GM12878 (cell line): ENCODE data around the gene ANXA4. TPM values are rescaled to one million over a fixed set of nuclear protein-coding genes. Genes with fewer than 3 reads are reported as not detected.

Experiments
- ATAC-seq: fragments of 200-7000 bp; cut with Tn5 transposase; 3 replicates; pipeline ENCODE4 v1.9.1; 2020; ENCODE audit warnings: mild to moderate bottlenecking, moderate library complexity
- BruUV-seq: library from RNA; stranded (reverse); fragments of 400-500 nt; replicated peaks from 2 replicates; lab custom pipeline; 2021; lab: Mats Ljungman, UMichigan
- CTCF ChIA-PET: fragments of 300-600 bp; sonication (Branson Sonifier 250); formaldehyde crosslinking; extraction: SDS; loops from one replicate; lab custom pipeline; 2021; ENCODE audit warnings: inconsistent platforms; lab: Yijun Ruan, JAX
- POLR2A ChIA-PET: fragments of 350-600 bp; formaldehyde crosslinking; extraction: SDS; loops from one replicate; lab custom pipeline; 2021; ENCODE audit warnings: inconsistent platforms; lab: Charles Lee
- RAD21 ChIA-PET: fragments of 300-600 bp; sonication (Branson Sonifier 250); formaldehyde crosslinking; loops from one replicate; lab custom pipeline; 2023; ENCODE audit warnings: antibody characterized with exemption; ENCODE audit not compliant: unreplicated experiment; lab: Charles Lee
- SMC1A ChIA-PET: fragments of 300-600 bp; sonication (Branson Sonifier 250); formaldehyde crosslinking; loops from one replicate; lab custom pipeline; 2023; ENCODE audit not compliant: unreplicated experiment, uncharacterized antibody; lab: Charles Lee
- DNase-seq: peaks from one replicate; pipeline ENCODE4 v3.0.0-alpha.2; 2011; ENCODE audit warnings: low read depth, low spot score
- FAIRE-seq: peaks from 3 replicates; lab custom pipeline; 2011; peaks lifted over from hg19 to GRCh38; lab: Jason Lieb, UNC
- H2AFZ ChIP-seq: 2 replicates; pipeline ENCODE4 v1.6.0; 2011; ENCODE audit warnings: low read depth, low read length, control low read depth; ENCODE audit not compliant: control insufficient read depth
- H3K27ac ChIP-seq: 2 replicates; pipeline ENCODE4 v1.5.1; 2011; ENCODE audit warnings: control low read depth; ENCODE audit not compliant: control insufficient read depth, insufficient read depth
- H3K27me3 ChIP-seq, 2 experiments: replicated peaks in 1 of 2; 2 replicates each; pipeline versions ENCODE4 v1.6.0 to v1.6.1; 2011; ENCODE audit warnings: low read length in 1 of 2; ENCODE audit not compliant: control insufficient read depth in 2 of 2, insufficient read depth in 2 of 2
- H3K36me3 ChIP-seq, 2 experiments: 2 replicates each; pipeline ENCODE4 v1.5.1; 2011; ENCODE audit warnings: low read length in 1 of 2; ENCODE audit not compliant: control insufficient read depth in 2 of 2, insufficient read depth in 2 of 2
- H3K4me1 ChIP-seq: 2 replicates; pipeline ENCODE4 v1.6.1; 2011; ENCODE audit warnings: mild to moderate bottlenecking, low read length, moderate library complexity, mixed read lengths; ENCODE audit not compliant: control insufficient read depth, insufficient read depth
- H3K4me2 ChIP-seq: 2 replicates; pipeline ENCODE4 v1.6.0; 2011; ENCODE audit warnings: control low read depth; ENCODE audit not compliant: control insufficient read depth, insufficient read depth
- H3K4me3 ChIP-seq: fragments of 200-600 bp; sonication (generic); 2 replicates; pipeline ENCODE4 v1.5.1; 2016
- H3K79me2 ChIP-seq: 2 replicates; pipeline ENCODE4 v1.6.0; 2011; ENCODE audit warnings: low read length; ENCODE audit not compliant: control insufficient read depth, insufficient read depth
- H3K9ac ChIP-seq: 2 replicates; pipeline ENCODE4 v1.8.0; 2011; ENCODE audit warnings: low read length, control low read depth, mixed read lengths; ENCODE audit not compliant: control insufficient read depth, insufficient read depth
- H3K9me3 ChIP-seq: replicated peaks from 3 replicates; pipeline ENCODE4 v1.5.1; 2011; ENCODE audit warnings: mild to moderate bottlenecking, low read length; ENCODE audit not compliant: control insufficient read depth, insufficient read depth
- H4K20me1 ChIP-seq: 2 replicates; pipeline ENCODE4 v1.6.0; 2011; ENCODE audit not compliant: control insufficient read depth, insufficient read depth
- ATF2 ChIP-seq: IDR thresholded peaks from 2 replicates; pipeline ENCODE4 v1.6.1; 2012; ENCODE audit warnings: low read length, inconsistent platforms
- CBFB ChIP-seq: IDR thresholded peaks from 2 replicates; pipeline ENCODE4 v1.6.1; 2016; ENCODE audit warnings: antibody characterized with exemption, low read depth
- HDAC6 ChIP-seq: fragments of 200-600 bp; sonication (generic); IDR thresholded peaks from one replicate; pipeline ENCODE4 v1.8.0; 2017; ENCODE audit warnings: antibody characterized with exemption; ENCODE audit not compliant: unreplicated experiment
- HSF1 ChIP-seq: fragments of 150-350 bp; IDR thresholded peaks from 2 replicates; pipeline ENCODE4 v1.6.1; 2014; ENCODE audit warnings: mild to moderate bottlenecking, low read depth, low read length
- IRF4 ChIP-seq: IDR thresholded peaks from 2 replicates; pipeline ENCODE4 v1.6.1; 2011; ENCODE audit warnings: low read depth, low read length
- MEF2B ChIP-seq: fragments of 450-650 bp; IDR thresholded peaks from 2 replicates; pipeline ENCODE4 v1.6.1; 2018; ENCODE audit warnings: mild to moderate bottlenecking, moderate library complexity; ENCODE audit not compliant: partially characterized antibody, poor library complexity, severe bottlenecking
- RUNX3 ChIP-seq: IDR thresholded peaks from 2 replicates; pipeline ENCODE4 v1.6.1; 2012; ENCODE audit warnings: low read length, inconsistent platforms
- SMAD1 ChIP-seq: fragments of 450-650 bp; IDR thresholded peaks from 2 replicates; pipeline ENCODE4 v1.6.1; 2018; ENCODE audit warnings: mild to moderate bottlenecking, low read depth; ENCODE audit not compliant: partially characterized antibody
- WGBS: methylation state at CpG from one replicate; pipeline ENCODE4 v1.1.6; 2016; ENCODE audit warnings: low lambda C conversion rate; ENCODE audit not compliant: insufficient replicate concordance, insufficient coverage; ENCODE audit errors: missing lambda C conversion rate; 5-methylcytosine and 5-hydroxymethylcytosine counted together
- in situ Hi-C: fragments of 300-500 bp; cut with MboI; formaldehyde crosslinking; loops from 9 replicates; pipeline ENCODE4 v1.14.3; 2018; ENCODE audit warnings: mixed read lengths
- intact Hi-C: fragments of 100-400 bp; cut with micrococcal nuclease; formaldehyde crosslinking; loops from one replicate; pipeline ENCODE4 v1.14.2; 2022; ENCODE audit not compliant: unreplicated experiment
- polyA plus RNA-seq, 11 experiments: library from polyadenylated mRNA; depleted of rRNA in 4 of 11; unstranded in 6 of 11; stranded (reverse) in 5 of 11; fragments of >200 nt; fragmentation: Nextera tagmentation in 4 of 11; fragmentation: Illumina TruSeq in 1 of 11; extraction: Ambion mirVana in 4 of 11; extraction: Trizol in 1 of 11; gene quantifications; 1 replicate in 1 of 11; 2 replicates in 10 of 11; pipeline versions ENCODE4 v1.2.1 to v1.2.3, GENCODE V29; 2011 to 2016; ENCODE audit warnings: inconsistent platforms in 2 of 11, missing spikeins in 2 of 11, low read depth in 1 of 11
- total RNA-seq, 4 experiments: library from RNA; depleted of rRNA in 3 of 4; stranded (reverse); fragments of >200 nt in 3 of 4; fragmentation: Illumina TruSeq in 1 of 4; extraction: Trizol in 1 of 4; gene quantifications; 2 replicates each; pipeline versions ENCODE4 v1.2.1 to v1.2.3, GENCODE V29; 2013 to 2021

The ANXA4 gene
- total and polyA plus RNA-seq, 10 of the 15 experiments (the other 5 are each of a cell fraction or from before 2014, with no cell fraction given), result 16.3 to 97.2 (median 71.0) TPM

- RAD21 ChIA-PET, result interaction anchor here (1.3 to 5.9 kb wide), 12 partner anchors 9 to 73 kb away, joined by 6 to 88 read pairs (median 15); partner anchors contain the start of gene ANXA4
- H3K27ac ChIP-seq, result peak overlapping the region; percentile 77
- FAIRE-seq, result no peak
- H3K79me2 ChIP-seq, result peaks cover 18% of the 10 kb centered on the region
- SMC1A ChIA-PET, result interaction anchor here (1.1 to 7.1 kb wide), 15 partner anchors 8 to 73 kb away, joined by 5 to 117 read pairs (median 12); partner anchors contain the start of genes ANXA4 and GMCL1
- in situ Hi-C loops, result no loop called here
- 43% methylated on average over 7 of the region's 7 CpGs for WGBS
- TF ChIP-seq HDAC6 (no peak), RUNX3 (peak; percentile 25; the same call in 1 of the 2 replicates)
- TF ChIP-seq, all 136 proteins: peak for 1
- peak; percentile 29 for ATAC-seq
- CTCF ChIA-PET, result interaction anchor here (1.5 to 11.7 kb wide), 8 partner anchors 9 to 233 kb away, joined by 4 to 103 read pairs (median 11); partner anchors contain the start of gene ANXA4
- intact Hi-C loops, result loop anchor here (5.0 kb wide), 1 partner anchor 56 kb away; the partner anchor contains the start of gene ANXA4
- Histone ChIP-seq H3K4me3 (peak overlapping the region; percentile 69), H3K9me3 (no peaks in the 10 kb centered on the region), H2AFZ (peak overlapping the region; percentile 40; the same call in 1 of the 2 replicates), H3K9ac (peak overlapping the region; percentile 59), H4K20me1 (no peaks in the 10 kb centered on the region), H3K27me3 (no peaks in the 10 kb centered on the region), H3K4me1 (peaks cover 64% of the 10 kb centered on the region), H3K36me3 (no peaks in the 10 kb centered on the region), H3K4me2 (peak overlapping the region; percentile 78)
- no peak for DNase-seq
- POLR2A ChIA-PET, result interaction anchor here (1.1 to 4.7 kb wide), 11 partner anchors 8 to 155 kb away, joined by 3 to 40 read pairs (median 10); partner anchors contain the start of gene AAK1
- BruUV-seq, result no TSS peak
Observed at GRCh38 chr2:69798290-69798908, 56.5 kb downstream of the ANXA4 start.

GRCh38 chr2:69798909-69799526, 57.1 kb downstream of the ANXA4 start:
- no TSS peak for BruUV-seq
- Histone ChIP-seq H3K36me3 (no peaks in the 10 kb centered on the region), H3K27me3 (no peaks in the 10 kb centered on the region), H3K27ac (peak overlapping the region; percentile 77), H3K4me3 (peak overlapping the region; percentile 69), H4K20me1 (no peaks in the 10 kb centered on the region), H3K4me2 (peak overlapping the region; percentile 78), H3K79me2 (peaks cover 18% of the 10 kb centered on the region), H3K9me3 (no peaks in the 10 kb centered on the region), H3K9ac (peak overlapping the region; percentile 59; the same call in 1 of the 2 replicates), H2AFZ (peak overlapping the region; percentile 40), H3K4me1 (peaks cover 69% of the 10 kb centered on the region)
- intact Hi-C loops (loop anchor here (5.0 kb wide), 1 partner anchor 57 kb away; the partner anchor contains the start of gene ANXA4), in situ Hi-C loops (no loop called here)
- 10% methylated on average over 4 of the region's 4 CpGs for WGBS
- ChIA-PET POLR2A (interaction anchor here (0.7 to 4.7 kb wide), 14 partner anchors 9 to 306 kb away, joined by 3 to 40 read pairs (median 6); partner anchors contain the start of gene AAK1), RAD21 (interaction anchor here (0.7 to 5.9 kb wide), 21 partner anchors 10 to 362 kb away, joined by 3 to 88 read pairs (median 6); partner anchors contain the start of genes ANXA4 and NFU1), SMC1A (interaction anchor here (0.7 to 7.1 kb wide), 23 partner anchors 9 to 104 kb away, joined by 3 to 117 read pairs (median 9); partner anchors contain the start of genes ANXA4 and GMCL1), CTCF (interaction anchor here (0.6 to 11.7 kb wide), 18 partner anchors 9 to 451 kb away, joined by 3 to 103 read pairs (median 6); partner anchors contain the start of gene ANXA4)
- no peak for DNase-seq
- no peak for FAIRE-seq
- peak; percentile 68 for ATAC-seq
- TF ChIP-seq HSF1 (no peak), IRF4 (no peak), SMAD1 (peak; percentile 53), ATF2 (no peak), MEF2B (peak; percentile 82), CBFB (no peak)
